Body of pancreas (tissue), 4 donors: Measurements from ENCODE around the gene PTPRF.

Source experiments
- POLR2A ChIP-seq, 3 donors: fragments of 450-650 bp; IDR thresholded peaks; one replicate each; pipeline ENCODE4 v1.6.1; 2016; ENCODE audit warnings: antibody characterized with exemption in 3 of 3, mild to moderate bottlenecking in 2 of 3
- TF ChIP-seq, protein P1 (sequence below), 7 experiments: fragments of 450-650 bp in 4 of 7; fragments of 200-600 bp in 3 of 7; sonication (generic) in 3 of 7; IDR thresholded peaks; one replicate each; pipeline ENCODE4 v1.5.1; 2016 to 2019; ENCODE audit warnings: antibody characterized with exemption in 7 of 7

DNA sequence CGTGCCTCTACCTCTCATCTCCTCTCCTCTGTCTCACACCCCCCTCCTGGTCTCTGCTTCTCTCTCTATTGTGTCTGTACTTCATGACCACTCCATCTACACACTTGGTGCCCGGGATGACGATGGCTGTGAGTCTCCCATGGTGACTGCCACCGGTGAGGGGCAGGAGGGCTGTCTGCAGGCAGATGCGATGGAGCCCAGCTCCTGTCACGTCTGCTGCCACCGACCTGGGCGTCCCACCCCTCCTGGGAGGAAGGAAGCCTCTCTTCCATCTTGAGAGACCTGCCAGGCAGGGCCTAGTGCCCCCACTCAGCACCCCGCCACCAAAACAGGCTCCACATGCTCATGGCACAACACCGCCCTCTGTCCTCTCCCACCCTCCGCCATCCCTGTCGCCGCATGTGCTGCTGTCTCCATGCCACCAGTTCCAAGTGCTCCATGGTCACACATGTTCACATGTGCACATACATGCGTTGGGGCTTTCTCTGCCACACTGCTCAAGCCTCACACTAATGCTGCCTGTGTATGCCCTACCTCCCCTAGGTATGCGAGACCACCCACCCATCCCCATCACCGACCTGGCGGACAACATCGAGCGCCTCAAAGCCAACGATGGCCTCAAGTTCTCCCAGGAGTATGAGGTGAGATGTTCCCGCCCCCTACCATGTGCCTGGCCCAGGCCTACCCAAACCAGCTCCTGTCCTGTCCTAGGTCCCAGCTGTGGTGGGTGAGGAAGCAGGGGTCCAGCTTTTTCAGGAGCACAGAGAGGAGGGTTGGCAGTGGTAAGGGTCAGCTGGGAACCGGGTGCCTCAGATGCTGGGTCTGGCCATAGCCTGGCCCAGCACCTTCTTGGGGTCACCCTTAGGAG is 82.6 kb downstream of the PTPRF start:
- TF ChIP-seq, protein P1, sequence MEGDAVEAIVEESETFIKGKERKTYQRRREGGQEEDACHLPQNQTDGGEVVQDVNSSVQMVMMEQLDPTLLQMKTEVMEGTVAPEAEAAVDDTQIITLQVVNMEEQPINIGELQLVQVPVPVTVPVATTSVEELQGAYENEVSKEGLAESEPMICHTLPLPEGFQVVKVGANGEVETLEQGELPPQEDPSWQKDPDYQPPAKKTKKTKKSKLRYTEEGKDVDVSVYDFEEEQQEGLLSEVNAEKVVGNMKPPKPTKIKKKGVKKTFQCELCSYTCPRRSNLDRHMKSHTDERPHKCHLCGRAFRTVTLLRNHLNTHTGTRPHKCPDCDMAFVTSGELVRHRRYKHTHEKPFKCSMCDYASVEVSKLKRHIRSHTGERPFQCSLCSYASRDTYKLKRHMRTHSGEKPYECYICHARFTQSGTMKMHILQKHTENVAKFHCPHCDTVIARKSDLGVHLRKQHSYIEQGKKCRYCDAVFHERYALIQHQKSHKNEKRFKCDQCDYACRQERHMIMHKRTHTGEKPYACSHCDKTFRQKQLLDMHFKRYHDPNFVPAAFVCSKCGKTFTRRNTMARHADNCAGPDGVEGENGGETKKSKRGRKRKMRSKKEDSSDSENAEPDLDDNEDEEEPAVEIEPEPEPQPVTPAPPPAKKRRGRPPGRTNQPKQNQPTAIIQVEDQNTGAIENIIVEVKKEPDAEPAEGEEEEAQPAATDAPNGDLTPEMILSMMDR (IDR thresholded peaks at IDR 0.05): no peak
- TF ChIP-seq POLR2A (IDR thresholded peaks at IDR 0.05): no peak
